ENCODE results near the gene ZNF677. TPM values are rescaled to one million over a fixed set of nuclear protein-coding genes. Genes with fewer than 3 reads are reported as not detected.
A peak's percentile ranks its signal among the peaks of the same experiment; 100 is the strongest.
"Not testable (repeated sequence)": the region's sequence is repeated elsewhere in the genome, so short reads cannot be mapped to it uniquely, and the experiment has no call there.

ZNF677 gene
- total RNA-seq, 2 experiments from 2014 or later: not detected

DNA sequence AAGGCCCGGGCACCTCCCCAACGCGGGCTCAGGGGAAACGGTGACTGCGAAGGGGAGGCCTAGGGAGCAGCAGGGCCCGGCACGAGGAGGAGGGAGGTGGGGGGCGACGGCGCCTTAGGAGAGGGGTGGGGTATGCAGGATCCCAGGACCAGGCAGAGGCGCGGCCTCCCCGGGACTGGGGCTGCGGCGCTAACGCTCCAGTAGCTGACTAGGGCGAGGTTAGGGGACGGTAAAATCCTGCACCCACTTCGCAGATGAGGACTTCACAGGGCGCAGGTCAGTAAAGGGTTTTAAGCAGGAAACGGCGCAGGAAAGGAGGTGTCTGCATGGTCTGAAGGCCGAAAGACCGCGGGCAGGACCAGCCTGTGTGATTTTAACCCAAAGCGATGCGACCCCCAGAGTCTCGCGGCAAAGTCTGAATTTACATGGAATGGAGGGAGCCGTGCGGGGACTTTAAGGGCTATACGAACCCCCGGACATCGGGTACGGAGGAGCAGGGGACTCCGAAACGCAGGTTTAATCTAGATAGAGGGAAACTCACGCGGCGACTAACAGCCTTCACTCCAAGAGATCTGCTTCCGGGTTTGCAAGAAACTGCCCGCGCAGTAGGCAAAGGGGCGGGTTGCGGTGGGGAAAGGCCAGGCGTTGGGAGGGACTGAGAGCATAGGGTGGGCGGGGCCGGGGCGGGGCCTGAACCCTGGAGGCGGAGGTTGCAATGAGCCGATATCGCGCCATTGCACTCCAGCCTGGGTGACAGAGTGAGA lies 61.7 kb downstream of the ZNF677 start, which contains the start of gene ZNF665:
TSS of gene ZNF665 (minus strand) at position 588 of the 764 bp plus-strand sequence. CDS start 10,460 bp downstream, outside the sequence.
- intact Hi-C loops (cut with micrococcal nuclease; ENCODE audit: unreplicated experiment): loop anchor here (10.0 kb wide), 2 partner anchors 142 to 202 kb away; partner anchors contain the start of genes ZNF765 and ZNF845
- ChIA-PET POLR2A (no interaction called here), CTCF (ENCODE audit: unreplicated experiment) (no interaction called here)
- Histone ChIP-seq H2AFZ (ENCODE audit: low read length) (peak within 1 kb of the TSS; percentile 78), H4K20me1 (ENCODE audit: insufficient read depth, low read length) (no peaks in the 10 kb centered on the region), H3K27ac (ENCODE audit: low read depth, low read length, poor library complexity, severe bottlenecking) (peak within 1 kb of the TSS; percentile 47), H3K9me2 (ENCODE audit: insufficient read depth, low read length) (no peaks in the 10 kb centered on the region), H3K79me2 (ENCODE audit: insufficient read depth, low read depth, low read length) (peaks cover 8% of the 10 kb centered on the region; the same call in 1 of the 2 replicates), H3K36me3 (ENCODE audit: insufficient read depth, low read length) (peaks cover 20% of the 10 kb centered on the region), H3K9me3 (ENCODE audit: low read length) (no peaks in the 10 kb centered on the region), H3K4me2 (ENCODE audit: low read length) (peak within 1 kb of the TSS; percentile 93), H3K4me1 (ENCODE audit: insufficient read depth, low read length, poor library complexity, severe bottlenecking) (peaks cover 32% of the 10 kb centered on the region), H3K4me3 (ENCODE audit: low read depth, low read length, poor library complexity, severe bottlenecking) (peak within 1 kb of the TSS; percentile 99)
- TSS peak; percentile 89 for BruUV-seq (replicated peaks)
- TF ChIP-seq EZH2phosphoT487 (IDR thresholded peaks at IDR 0.05; ENCODE audit: borderline replicate concordance, low read depth, low read length): no peak
- DNase-seq (ENCODE audit: low spot score): peak; percentile 93

DNA sequence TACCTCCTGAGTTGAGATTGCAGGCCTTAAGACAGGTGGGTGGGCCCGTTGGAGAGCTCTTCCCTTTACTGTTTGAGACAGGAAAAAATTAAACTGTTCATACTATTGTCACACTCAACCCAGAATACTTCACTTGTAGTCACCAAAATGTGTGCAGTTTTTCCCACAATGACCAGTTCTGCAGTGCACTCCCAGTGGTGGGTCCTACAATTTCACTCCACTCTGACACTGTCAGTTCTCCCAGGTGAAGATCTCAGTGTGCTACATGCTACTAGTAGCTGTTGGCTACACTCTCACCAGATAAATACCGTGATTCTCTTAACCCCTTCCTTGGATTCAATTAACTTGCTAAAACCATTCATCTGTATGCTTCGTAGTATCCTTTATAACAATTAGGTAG lies 64.4 kb downstream of the ZNF677 start:
- peaks cover 19% of the 10 kb centered on the region for H3K36me3 ChIP-seq (ENCODE audit: insufficient read depth, low read length)
- no peak for TF ChIP-seq EZH2phosphoT487 (IDR thresholded peaks at IDR 0.05; ENCODE audit: borderline replicate concordance, low read depth, low read length)
- TF ChIP-seq, protein P1, sequence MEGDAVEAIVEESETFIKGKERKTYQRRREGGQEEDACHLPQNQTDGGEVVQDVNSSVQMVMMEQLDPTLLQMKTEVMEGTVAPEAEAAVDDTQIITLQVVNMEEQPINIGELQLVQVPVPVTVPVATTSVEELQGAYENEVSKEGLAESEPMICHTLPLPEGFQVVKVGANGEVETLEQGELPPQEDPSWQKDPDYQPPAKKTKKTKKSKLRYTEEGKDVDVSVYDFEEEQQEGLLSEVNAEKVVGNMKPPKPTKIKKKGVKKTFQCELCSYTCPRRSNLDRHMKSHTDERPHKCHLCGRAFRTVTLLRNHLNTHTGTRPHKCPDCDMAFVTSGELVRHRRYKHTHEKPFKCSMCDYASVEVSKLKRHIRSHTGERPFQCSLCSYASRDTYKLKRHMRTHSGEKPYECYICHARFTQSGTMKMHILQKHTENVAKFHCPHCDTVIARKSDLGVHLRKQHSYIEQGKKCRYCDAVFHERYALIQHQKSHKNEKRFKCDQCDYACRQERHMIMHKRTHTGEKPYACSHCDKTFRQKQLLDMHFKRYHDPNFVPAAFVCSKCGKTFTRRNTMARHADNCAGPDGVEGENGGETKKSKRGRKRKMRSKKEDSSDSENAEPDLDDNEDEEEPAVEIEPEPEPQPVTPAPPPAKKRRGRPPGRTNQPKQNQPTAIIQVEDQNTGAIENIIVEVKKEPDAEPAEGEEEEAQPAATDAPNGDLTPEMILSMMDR (conservative IDR thresholded peaks at IDR 0.05; ENCODE audit: low read length): no peak
- no peak overlapping the region for H2AFZ ChIP-seq (ENCODE audit: low read length)
- H3K4me3 ChIP-seq (ENCODE audit: low read depth, low read length, poor library complexity, severe bottlenecking): no peak overlapping the region
- H3K9me3 ChIP-seq (ENCODE audit: low read length): no peaks in the 10 kb centered on the region
- peaks cover 4% of the 10 kb centered on the region; the same call in 1 of the 2 replicates for H3K79me2 ChIP-seq (ENCODE audit: insufficient read depth, low read depth, low read length)
- no peak for DNase-seq (ENCODE audit: low spot score)
- H3K27ac ChIP-seq (ENCODE audit: low read depth, low read length, poor library complexity, severe bottlenecking): no peak overlapping the region
- H3K4me1 ChIP-seq (ENCODE audit: insufficient read depth, low read length, poor library complexity, severe bottlenecking): peaks cover 14% of the 10 kb centered on the region
- CTCF ChIA-PET (ENCODE audit: unreplicated experiment): no interaction called here
- BruUV-seq (replicated peaks): no TSS peak
- POLR2A ChIA-PET: no interaction called here
- no peaks in the 10 kb centered on the region for H3K9me2 ChIP-seq (ENCODE audit: insufficient read depth, low read length)
- no peaks in the 10 kb centered on the region for H4K20me1 ChIP-seq (ENCODE audit: insufficient read depth, low read length)
- no peak overlapping the region for H3K4me2 ChIP-seq (ENCODE audit: low read length)
- intact Hi-C loops (cut with micrococcal nuclease; ENCODE audit: unreplicated experiment): loop anchor here (10.0 kb wide), 2 partner anchors 145 to 205 kb away; partner anchors contain the start of genes ZNF765 and ZNF845

DNA sequence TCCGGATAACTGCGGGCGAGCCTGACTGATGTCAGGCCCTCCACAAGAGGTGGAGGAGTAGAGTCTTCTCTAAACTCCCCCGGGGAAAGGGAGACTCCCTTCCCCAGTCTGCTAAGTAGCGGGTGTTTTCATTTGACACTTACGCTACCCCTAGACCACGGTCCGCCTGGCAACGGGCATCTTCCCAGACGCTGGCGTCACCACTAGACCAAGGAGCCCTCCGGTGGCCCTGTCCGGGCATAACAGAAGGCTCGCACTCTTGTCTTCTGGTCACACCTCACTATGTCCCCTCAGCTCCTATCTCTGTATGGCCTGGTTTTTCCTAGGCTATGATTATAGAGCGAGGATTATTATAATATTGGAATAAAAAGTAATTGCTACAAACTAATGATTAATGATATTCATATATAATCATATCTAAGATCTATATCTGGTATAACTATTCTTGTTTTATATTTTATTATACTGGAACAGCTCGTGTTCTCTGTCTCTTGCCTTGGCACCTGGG lies 64.9 kb downstream of the ZNF677 start:
- Histone ChIP-seq H3K4me1 (ENCODE audit: insufficient read depth, low read length, poor library complexity, severe bottlenecking) (peaks cover 14% of the 10 kb centered on the region), H3K36me3 (ENCODE audit: insufficient read depth, low read length) (peaks cover 19% of the 10 kb centered on the region)
- H3K9me2 ChIP-seq (ENCODE audit: insufficient read depth, low read length); H3K4me3 ChIP-seq (ENCODE audit: low read depth, low read length, poor library complexity, severe bottlenecking); H3K79me2 ChIP-seq (ENCODE audit: insufficient read depth, low read depth, low read length); H3K4me2 ChIP-seq (ENCODE audit: low read length); H4K20me1 ChIP-seq (ENCODE audit: insufficient read depth, low read length); BruUV-seq (replicated peaks); H3K9me3 ChIP-seq (ENCODE audit: low read length); CTCF ChIA-PET (ENCODE audit: unreplicated experiment); POLR2A ChIA-PET; DNase-seq (ENCODE audit: low spot score); H3K27ac ChIP-seq (ENCODE audit: low read depth, low read length, poor library complexity, severe bottlenecking); H2AFZ ChIP-seq (ENCODE audit: low read length): not testable (repeated sequence)
- intact Hi-C loops (cut with micrococcal nuclease; ENCODE audit: unreplicated experiment): loop anchor here (10.0 kb wide), 2 partner anchors 145 to 205 kb away; partner anchors contain the start of genes ZNF765 and ZNF845

Other genes starting within 250 kb of the ZNF677 start
- gene ERVV-1, start 241.0 kb downstream of the ZNF677 start, total RNA-seq (2014; rRNA removed; shearing (Covaris generic)): not detected in 2 replicates
- gene ERVV-1, start 241.0 kb downstream of the ZNF677 start, total RNA-seq (2022): not detected in 2 replicates
- not detected in 2 replicates for gene ERVV-2, start 210.1 kb downstream of the ZNF677 start, total RNA-seq (2014; rRNA removed; shearing (Covaris generic))
- gene ERVV-2, start 210.1 kb downstream of the ZNF677 start, total RNA-seq (2022): not detected in 2 replicates
- 18.8 and 19.7 TPM in 2 replicates for gene ZNF160, start 151.5 kb downstream of the ZNF677 start, total RNA-seq (2014; rRNA removed; shearing (Covaris generic))
- gene ZNF160, start 151.5 kb downstream of the ZNF677 start, total RNA-seq (2022): 35.5 and 40.4 TPM in 2 replicates
- 0.18 and 0.63 TPM in 2 replicates for gene ZNF415, start 122.0 kb downstream of the ZNF677 start, total RNA-seq (2014; rRNA removed; shearing (Covaris generic))
- gene ZNF415, start 122.0 kb downstream of the ZNF677 start, total RNA-seq (2022): 0.51 and 0.89 TPM in 2 replicates
- 11.6 and 11.8 TPM in 2 replicates for gene ZNF347, start 95.8 kb downstream of the ZNF677 start, total RNA-seq (2014; rRNA removed; shearing (Covaris generic))
- 13.9 and 15.6 TPM in 2 replicates for gene ZNF347, start 95.8 kb downstream of the ZNF677 start, total RNA-seq (2022)
- 3.3 and 12.2 TPM in 2 replicates for gene ZNF665, start 61.5 kb downstream of the ZNF677 start, total RNA-seq (2014; rRNA removed; shearing (Covaris generic))
- 9.8 and 12.2 TPM in 2 replicates for gene ZNF665, start 61.5 kb downstream of the ZNF677 start, total RNA-seq (2022)
- gene VN1R2, start 3.4 kb upstream of the ZNF677 start, total RNA-seq (2014; rRNA removed; shearing (Covaris generic)): not detected in 2 replicates
- gene VN1R2, start 3.4 kb upstream of the ZNF677 start, total RNA-seq (2022): not detected in 2 replicates
- not detected in 2 replicates for gene VN1R4, start 12.8 kb upstream of the ZNF677 start, total RNA-seq (2014; rRNA removed; shearing (Covaris generic))
- gene VN1R4, start 12.8 kb upstream of the ZNF677 start, total RNA-seq (2022): not detected in 2 replicates
- 7.2 and 7.7 TPM in 2 replicates for gene ZNF845, start 78.9 kb upstream of the ZNF677 start, total RNA-seq (2014; rRNA removed; shearing (Covaris generic))
- 6.8 and 8.0 TPM in 2 replicates for gene ZNF845, start 78.9 kb upstream of the ZNF677 start, total RNA-seq (2022)
- gene ZNF525, start 110.8 kb upstream of the ZNF677 start, total RNA-seq (2014; rRNA removed; shearing (Covaris generic)): 20.2 and 21.0 TPM in 2 replicates
- gene ZNF525, start 110.8 kb upstream of the ZNF677 start, total RNA-seq (2022): 21.0 and 23.2 TPM in 2 replicates
- 14.6 and 16.2 TPM in 2 replicates for gene ZNF765, start 140.3 kb upstream of the ZNF677 start, total RNA-seq (2014; rRNA removed; shearing (Covaris generic))
- 14.2 and 17.4 TPM in 2 replicates for gene ZNF765, start 140.3 kb upstream of the ZNF677 start, total RNA-seq (2022)
- 11.0 and 14.0 TPM in 2 replicates for gene ZNF761, start 177.1 kb upstream of the ZNF677 start, total RNA-seq (2014; rRNA removed; shearing (Covaris generic))
- gene ZNF761, start 177.1 kb upstream of the ZNF677 start, total RNA-seq (2022): 16.0 and 17.5 TPM in 2 replicates
- gene ZNF813, start 212.9 kb upstream of the ZNF677 start, total RNA-seq (2014; rRNA removed; shearing (Covaris generic)): 5.9 TPM in 2 replicates
- 6.6 and 6.7 TPM in 2 replicates for gene ZNF813, start 212.9 kb upstream of the ZNF677 start, total RNA-seq (2022)